HG02571 (cell line): ENCODE results near the gene LGALS8.

Experiments
- ATAC-seq: cut with Tn5 transposase; IDR thresholded peaks from one replicate; pipeline ENCODE4 v1.9.1; 2021; ENCODE audit warnings: mild to moderate bottlenecking, moderate library complexity; ENCODE audit not compliant: unreplicated experiment

Gene LGALS8

GRCh38 chr1:236508593-236509027 lies 15.2 kb upstream of the LGALS8 start:
- no peak for ATAC-seq

GRCh38 chr1:236509203-236509602 lies 14.6 kb upstream of the LGALS8 start:
- no peak for ATAC-seq

GRCh38 chr1:236509647-236510401 lies 14.0 kb upstream of the LGALS8 start:
- ATAC-seq, result no peak

GRCh38 chr1:236511735-236512418 lies 11.9 kb upstream of the LGALS8 start:
- no peak for ATAC-seq

- ATAC-seq, result no peak
Measured at GRCh38 chr1:236514703-236515442, 8.9 kb upstream of the LGALS8 start.

- no peak for ATAC-seq
Measured at GRCh38 chr1:236515443-236515958, 8.3 kb upstream of the LGALS8 start.

- no peak for ATAC-seq
Measured at GRCh38 chr1:236516929-236517704, 6.7 kb upstream of the LGALS8 start.

GRCh38 chr1:236518322-236518721 lies 5.5 kb upstream of the LGALS8 start:
- ATAC-seq, result no peak

- ATAC-seq, result no peak
Measured at GRCh38 chr1:236520445-236521005, 3.3 kb upstream of the LGALS8 start.

- peak; percentile 6 for ATAC-seq
Measured at GRCh38 chr1:236522937-236523703, 662 bp upstream of the LGALS8 start.

GRCh38 chr1:236524142-236524894 lies 536 bp downstream of the LGALS8 start:
- ATAC-seq, result peak; percentile 86

GRCh38 chr1:236524895-236525184 lies 1.1 kb downstream of the LGALS8 start:
- no peak for ATAC-seq

GRCh38 chr1:236526079-236526478 lies 2.3 kb downstream of the LGALS8 start:
- no peak for ATAC-seq

GRCh38 chr1:236530286-236530685 lies 6.5 kb downstream of the LGALS8 start:
- no peak for ATAC-seq

- ATAC-seq, result no peak
Measured at GRCh38 chr1:236530959-236531358, 7.2 kb downstream of the LGALS8 start.

- no peak for ATAC-seq
Measured at GRCh38 chr1:236532850-236533249, 9.1 kb downstream of the LGALS8 start.

GRCh38 chr1:236534151-236534651 lies 10.4 kb downstream of the LGALS8 start:
- no peak for ATAC-seq

GRCh38 chr1:236535190-236535589 lies 11.4 kb downstream of the LGALS8 start:
- no peak for ATAC-seq

- ATAC-seq, result no peak
Measured at GRCh38 chr1:236535662-236536161, 11.9 kb downstream of the LGALS8 start.
